K562 (cell line): ENCODE data around the gene NODAL. TPM values are rescaled to one million over a fixed set of nuclear protein-coding genes. Genes with fewer than 3 reads are reported as not detected.

ENCODE experiments used
- ATAC-seq: fragments of 200-7000 bp; cut with Tn5 transposase; 3 replicates; pipeline ENCODE4 v1.9.1; 2020; ENCODE audit warnings: moderate library complexity
- BruUV-seq: library from RNA; stranded (reverse); fragments of 400-500 nt; replicated peaks from 2 replicates; lab custom pipeline; 2021; lab: Mats Ljungman, UMichigan
- CTCF ChIA-PET: fragments of 300-600 bp; formaldehyde crosslinking; extraction: SDS; loops from one replicate; lab custom pipeline; 2021; ENCODE audit warnings: low intra/inter-chr PET ratio; lab: Yijun Ruan, JAX
- POLR2A ChIA-PET: fragments of 300-600, 350-650 bp; sonication (Branson Sonifier 250); formaldehyde crosslinking; extraction: SDS; loops from one replicate; lab custom pipeline; 2021; ENCODE audit warnings: antibody characterized with exemption, inconsistent platforms; lab: Yijun Ruan, JAX
- DNase-seq, 4 experiments: peaks; one replicate each; pipeline versions ENCODE4 v3.0.0 to v3.0.0-alpha.2; 2011 to 2018; ENCODE audit warnings: low spot score in 3 of 4, mixed read lengths in 3 of 4; ENCODE audit errors: extremely low read depth in 1 of 4
- FAIRE-seq: peaks from 2 replicates; lab custom pipeline; 2011; peaks lifted over from hg19 to GRCh38; lab: Jason Lieb, UNC
- H2AFZ ChIP-seq: 2 replicates; pipeline ENCODE4 v1.6.0; 2011; ENCODE audit warnings: low read depth, low read length, control low read depth, inconsistent platforms
- H3K27ac ChIP-seq: fragments of 200-600 bp; 3 replicates; pipeline ENCODE4 v1.8.0; 2011; ENCODE audit warnings: low read depth, mild to moderate bottlenecking, control low read depth, inconsistent platforms, low read length, moderate library complexity, mixed read lengths; ENCODE audit errors: extremely low read depth
- H3K27me3 ChIP-seq, 2 experiments: fragments of 300-600 bp in 1 of 2; 2 replicates in 1 of 2; 3 replicates in 1 of 2; pipeline versions ENCODE4 v1.6.0 to v1.8.0; 2011; ENCODE audit warnings: inconsistent platforms in 2 of 2, low read length in 2 of 2, mild to moderate bottlenecking in 1 of 2, mixed read lengths in 1 of 2, moderate library complexity in 1 of 2; ENCODE audit not compliant: control insufficient read depth in 2 of 2, insufficient read depth in 2 of 2
- H3K36me3 ChIP-seq: fragments of 300-600 bp; 3 replicates; pipeline ENCODE4 v1.8.0; 2011; ENCODE audit warnings: mild to moderate bottlenecking, low read length, inconsistent platforms; ENCODE audit not compliant: control insufficient read depth, insufficient read depth
- H3K4me1 ChIP-seq, 2 experiments: fragments of 200-600 bp in 1 of 2; replicated peaks in 1 of 2; 2 replicates in 1 of 2; 3 replicates in 1 of 2; pipeline versions ENCODE4 v1.5.1 to v1.8.0; 2011; ENCODE audit warnings: inconsistent platforms in 2 of 2, low read length in 2 of 2, mild to moderate bottlenecking in 1 of 2, mixed read lengths in 1 of 2, moderate library complexity in 1 of 2; ENCODE audit not compliant: control insufficient read depth in 2 of 2, insufficient read depth in 2 of 2
- H3K4me2 ChIP-seq: 2 replicates; pipeline ENCODE4 v1.6.1; 2011; ENCODE audit warnings: low read length, control low read depth, inconsistent platforms, mixed read lengths; ENCODE audit not compliant: insufficient read depth
- H3K4me3 ChIP-seq: fragments of 200-600 bp; sonication (generic), shearing (Covaris generic); 2 replicates; pipeline ENCODE4 v1.5.1; 2016; ENCODE audit warnings: control low read depth, inconsistent platforms
- H3K79me2 ChIP-seq: fragments of 200-600 bp; 3 replicates; pipeline ENCODE4 v1.8.0; 2011; ENCODE audit warnings: low read length, inconsistent platforms; ENCODE audit not compliant: control insufficient read depth, insufficient read depth
- H3K9ac ChIP-seq, 2 experiments: 2 replicates each; pipeline versions ENCODE4 v1.6.0 to v1.6.1; 2011; ENCODE audit warnings: low read depth in 2 of 2, low read length in 2 of 2, control low read depth in 1 of 2, inconsistent platforms in 1 of 2, mild to moderate bottlenecking in 1 of 2, mixed read lengths in 1 of 2; ENCODE audit not compliant: insufficient read depth in 1 of 2
- H3K9me1 ChIP-seq: one replicate; pipeline ENCODE4 v1.6.0; 2011; ENCODE audit warnings: inconsistent platforms, mild to moderate bottlenecking, low read length, moderate library complexity; ENCODE audit not compliant: control insufficient read depth, insufficient read depth
- H3K9me3 ChIP-seq: replicated peaks from 2 replicates; pipeline ENCODE4 v1.5.1; 2011; ENCODE audit warnings: low read depth, low read length, inconsistent platforms; ENCODE audit not compliant: control insufficient read depth, insufficient read depth
- H4K20me1 ChIP-seq: replicated peaks from 2 replicates; pipeline ENCODE4 v1.6.1; 2011; ENCODE audit warnings: low read length, inconsistent platforms, mixed read lengths; ENCODE audit not compliant: control insufficient read depth, insufficient read depth
- BMI1 ChIP-seq: fragments of 150-350 bp; IDR thresholded peaks from 2 replicates; pipeline ENCODE4 v1.6.1; 2014; ENCODE audit warnings: low read length
- BRF1 ChIP-seq: IDR thresholded peaks from 3 replicates; pipeline ENCODE4 v1.6.1; 2011; ENCODE audit warnings: borderline replicate concordance, mild to moderate bottlenecking; ENCODE audit not compliant: insufficient read length; ENCODE audit errors: extremely low read depth
- FOXK2 ChIP-seq, 2 experiments: fragments of 450-650 bp; IDR thresholded peaks in 1 of 2; conservative IDR thresholded peaks in 1 of 2; 2 replicates each; pipeline ENCODE4 v1.6.1; 2016; ENCODE audit warnings: low read depth in 2 of 2, mild to moderate bottlenecking in 1 of 2
- NONO ChIP-seq, 2 experiments: fragments of 200-400 bp in 1 of 2; fragments of 450-650 bp in 1 of 2; formaldehyde crosslinking in 1 of 2; IDR thresholded peaks; 2 replicates each; pipeline ENCODE4 v1.6.1; 2017; ENCODE audit warnings: low read depth in 2 of 2, mild to moderate bottlenecking in 2 of 2, moderate library complexity in 2 of 2, low read length in 1 of 2
- TAF15 ChIP-seq: fragments of 200-400 bp; formaldehyde crosslinking; IDR thresholded peaks from 2 replicates; pipeline ENCODE4 v1.6.1; 2017; ENCODE audit warnings: mild to moderate bottlenecking, low read depth, low read length, moderate library complexity
- WGBS: fragments of 100-300 bp; shearing (Covaris generic); methylation state at CpG from one replicate; pipeline ENCODE4 v1.1.6; 2016; ENCODE audit warnings: low coverage, mixed read lengths; ENCODE audit not compliant: insufficient coverage; ENCODE audit errors: missing lambda C conversion rate; 5-methylcytosine and 5-hydroxymethylcytosine counted together
- in situ Hi-C: fragments of 300-500 bp; cut with MboI; formaldehyde crosslinking; loops from 4 replicates; pipeline ENCODE4 v1.15.0; 2018; ENCODE audit warnings: inconsistent platforms, mixed read lengths
- intact Hi-C: fragments of 100-400 bp; cut with micrococcal nuclease; formaldehyde crosslinking; loops from 2 replicates; pipeline ENCODE4 v1.14.2; 2022
- polyA plus RNA-seq, 8 experiments: library from polyadenylated mRNA; depleted of rRNA in 4 of 8; stranded (reverse) in 5 of 8; unstranded in 3 of 8; fragments of >200 nt; fragmentation: Nextera tagmentation in 2 of 8; fragmentation: Illumina TruSeq in 1 of 8; extraction: Ambion mirVana in 2 of 8; extraction: Trizol in 1 of 8; gene quantifications; 2 replicates each; pipeline versions ENCODE4 v1.2.1 to v1.2.3, GENCODE V29; 2011 to 2014; ENCODE audit warnings: inconsistent platforms in 1 of 8, missing spikeins in 1 of 8
- total RNA-seq, 7 experiments: library from RNA; depleted of rRNA in 6 of 7; stranded (reverse); fragments of >200 nt in 6 of 7; fragmentation: Illumina TruSeq in 2 of 7; extraction: Trizol in 2 of 7; gene quantifications; 2 replicates each; pipeline versions ENCODE4 v1.2.1 to v1.2.3, GENCODE V29; 2011 to 2021; ENCODE audit warnings: low replicate concordance in 1 of 7

Gene NODAL
- total and polyA plus RNA-seq, 9 of the 15 experiments (the other 6 are each of a cell fraction or from before 2014, with no cell fraction given): not detected

GRCh38 chr10:70433581-70434280, 7.8 kb downstream of the NODAL start (continued):
- TF ChIP-seq FOXK2 (conservative IDR thresholded peaks at IDR 0.05 in 1 of 2, IDR thresholded peaks at IDR 0.05 in 1 of 2; ENCODE audit: low read depth in 2 of 2): no peak
- TF ChIP-seq BRF1: no peak
- TF ChIP-seq TAF15: no peak
- TF ChIP-seq BMI1: no peak

- no TSS peak for BruUV-seq
- H3K9ac ChIP-seq: no peak overlapping the region; a peak in 1 of 4 replicates
- H3K9me3 ChIP-seq: no peaks in the 10 kb centered on the region
- no peaks in the 10 kb centered on the region for H3K4me1 ChIP-seq
- peaks cover 12% of the 10 kb centered on the region; the same call in 2 of the 3 replicates for H3K36me3 ChIP-seq
- no peaks in the 10 kb centered on the region for H3K79me2 ChIP-seq
- in situ Hi-C loops: no loop called here
- H4K20me1 ChIP-seq: no peaks in the 10 kb centered on the region
- no peak overlapping the region for H2AFZ ChIP-seq
- ChIA-PET POLR2A (interaction anchor here (1.0 to 2.4 kb wide), 4 partner anchors 11 to 199 kb away, joined by 3 to 11 read pairs (median 6); partner anchors contain the start of gene PPA1), CTCF (no interaction called here)
- no peak for TF ChIP-seq NONO (IDR thresholded peaks at IDR 0.05; ENCODE audit: low read depth in 2 of 2, low read length in 1 of 2)
- ATAC-seq (no peak), FAIRE-seq (no peak), DNase-seq (no peak)
- H3K4me2 ChIP-seq: no peak overlapping the region
- no peaks in the 10 kb centered on the region for H3K9me1 ChIP-seq
- intact Hi-C loops: no loop called here
- WGBS: 22% methylated on average over 6 of the region's 6 CpGs
- peaks cover 10 to 19% of the 10 kb centered on the region in 2 experiments; a peak in 4 of 5 replicates for H3K27me3 ChIP-seq
- no peak overlapping the region for H3K4me3 ChIP-seq
- no peak overlapping the region for H3K27ac ChIP-seq
Observed at GRCh38 chr10:70432561-70433263, 8.8 kb downstream of the NODAL start.
